Psoas muscle (tissue), 8 donors: ENCODE data around the gene INPP5F. TPM values are rescaled to one million over a fixed set of nuclear protein-coding genes. Genes with fewer than 3 reads are reported as not detected.
A peak's percentile ranks its signal among the peaks of the same experiment; 100 is the strongest.

Source experiments
- ATAC-seq, 4 donors: fragments of 200-7000 bp; cut with Tn5 transposase; one replicate each; pipeline ENCODE4 v1.9.1; 2020; ENCODE audit warnings: moderate library complexity in 3 of 4, mild to moderate bottlenecking in 2 of 4
- DNase-seq, 2 donors: peaks; one replicate each; pipeline ENCODE4 v3.0.0-alpha.2; 2020
- H3K27ac ChIP-seq: fragments of 200-600 bp; one replicate; pipeline ENCODE4 v1.8.0; 2022
- H3K27me3 ChIP-seq, 3 donors: fragments of 200-600 bp in 1 of 3; one replicate each; pipeline versions ENCODE4 v1.6.1 to v1.8.0; 2013 to 2022; ENCODE audit warnings: low read length in 2 of 3, mild to moderate bottlenecking in 2 of 3, moderate library complexity in 1 of 3; ENCODE audit not compliant: insufficient read depth in 3 of 3
- H3K36me3 ChIP-seq, 2 donors: fragments of 200-600 bp in 1 of 2; one replicate each; pipeline versions ENCODE4 v1.6.1 to v1.8.0; 2013 to 2022; ENCODE audit warnings: low read depth in 1 of 2, mild to moderate bottlenecking in 1 of 2, moderate library complexity in 1 of 2; ENCODE audit not compliant: insufficient read depth in 1 of 2
- H3K4me1 ChIP-seq: fragments of 200-600 bp; one replicate; pipeline ENCODE4 v1.8.0; 2022
- H3K4me3 ChIP-seq: fragments of 200-600 bp; one replicate; pipeline ENCODE4 v1.8.0; 2022; ENCODE audit warnings: mild to moderate bottlenecking
- H3K9me3 ChIP-seq: fragments of 200-600 bp; one replicate; pipeline ENCODE4 v1.8.0; 2022
- WGBS, 3 donors: extraction: QIAGEN DNeasy Blood & Tissue Kit; methylation state at CpG; one replicate each; pipeline versions ENCODE4 v1.1.6 to v1.1.7; 2013; 5-methylcytosine and 5-hydroxymethylcytosine counted together
- intact Hi-C, 2 donors: fragments of 100-400 bp; cut with DNase I; formaldehyde crosslinking; loops; one replicate each; pipeline versions ENCODE4 v1.11.0 to v1.14.2; 2022
- polyA plus RNA-seq, 3 donors: library from polyadenylated mRNA; stranded (reverse); fragments of 200-250 nt; gene quantifications; one replicate each; pipeline ENCODE4 v1.2.3, GENCODE V29; 2013
- total RNA-seq, 4 donors: library from RNA; stranded (reverse); fragmentation: NEBNext Ultra II Directional in 2 of 4; extraction: Animal tissue kit (Norgen Biotek cat#: 25700) in 2 of 4; gene quantifications; one replicate each; pipeline versions ENCODE4 v1.2.1 to v1.2.4, GENCODE V29; 2021 to 2023
- TF ChIP-seq, protein P1 (sequence below): fragments of 200-600 bp; IDR thresholded peaks from one replicate; pipeline ENCODE4 v1.8.0; 2022; ENCODE audit warnings: antibody characterized with exemption
- donor health status: healthy with polysubstance abuse.
- donor health status: DM: no; HTN: no; CAD: no; lungs with moderate emphysema.
- donor health status: Bipolar disorder and iron deficiency.
- donor health status: healthy.
- donor health status: DM: yes; HTN: yes; CAD: no.
- donor health status: DM: no; HTN: no; CAD: no.
- donor health status: DM: no; HTN: no; CAD: no.
- donor health status: DM: yes; HTN: yes; CAD: no.

INPP5F gene
- total and polyA plus RNA-seq, 7 donors: 6.0 to 12.3 (median 10.0) TPM

DNA sequence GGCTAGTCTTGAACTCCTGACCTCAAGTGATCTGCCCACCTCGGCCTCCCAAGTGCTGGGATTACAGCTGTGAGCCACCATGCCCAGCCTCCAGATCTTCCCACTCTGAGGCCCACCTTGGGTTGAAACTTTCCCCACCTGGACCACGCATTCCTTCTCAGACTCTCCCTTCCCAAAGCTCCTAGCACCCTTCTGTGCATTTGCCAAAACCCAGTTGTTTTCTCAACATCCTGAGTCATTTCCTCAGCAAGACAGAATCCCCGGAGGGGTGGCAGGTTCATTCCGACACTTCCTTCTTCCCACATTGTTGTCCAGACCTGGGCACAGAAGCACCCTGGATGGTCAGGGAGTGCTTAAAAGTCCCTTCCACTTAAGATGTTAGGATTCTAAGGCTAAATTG lies 45.8 kb upstream of the INPP5F start:
- H3K36me3 ChIP-seq: peaks cover 6 to 29% of the 10 kb centered on the region in 2 donors
- intact Hi-C loops: loop anchor here in 1 of 2 donors (2.0 kb wide), 1 partner anchor 29 kb away; the partner anchor contains the start of gene BAG3
- TF ChIP-seq, protein P1, sequence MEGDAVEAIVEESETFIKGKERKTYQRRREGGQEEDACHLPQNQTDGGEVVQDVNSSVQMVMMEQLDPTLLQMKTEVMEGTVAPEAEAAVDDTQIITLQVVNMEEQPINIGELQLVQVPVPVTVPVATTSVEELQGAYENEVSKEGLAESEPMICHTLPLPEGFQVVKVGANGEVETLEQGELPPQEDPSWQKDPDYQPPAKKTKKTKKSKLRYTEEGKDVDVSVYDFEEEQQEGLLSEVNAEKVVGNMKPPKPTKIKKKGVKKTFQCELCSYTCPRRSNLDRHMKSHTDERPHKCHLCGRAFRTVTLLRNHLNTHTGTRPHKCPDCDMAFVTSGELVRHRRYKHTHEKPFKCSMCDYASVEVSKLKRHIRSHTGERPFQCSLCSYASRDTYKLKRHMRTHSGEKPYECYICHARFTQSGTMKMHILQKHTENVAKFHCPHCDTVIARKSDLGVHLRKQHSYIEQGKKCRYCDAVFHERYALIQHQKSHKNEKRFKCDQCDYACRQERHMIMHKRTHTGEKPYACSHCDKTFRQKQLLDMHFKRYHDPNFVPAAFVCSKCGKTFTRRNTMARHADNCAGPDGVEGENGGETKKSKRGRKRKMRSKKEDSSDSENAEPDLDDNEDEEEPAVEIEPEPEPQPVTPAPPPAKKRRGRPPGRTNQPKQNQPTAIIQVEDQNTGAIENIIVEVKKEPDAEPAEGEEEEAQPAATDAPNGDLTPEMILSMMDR: no peak
- H3K4me1 ChIP-seq: peaks cover 65% of the 10 kb centered on the region
- H3K27ac ChIP-seq: peak overlapping the region; percentile 90
- DNase-seq: peak in 1 of 2 donors; percentile 60
- no peaks in the 10 kb centered on the region for H3K27me3 ChIP-seq
- H3K9me3 ChIP-seq: no peaks in the 10 kb centered on the region
- WGBS, 3 donors: 41 to 52% (median 42%) methylated on average over 4 of the region's 4 CpGs
- H3K4me3 ChIP-seq: no peak overlapping the region
- ATAC-seq: peak in 2 of 4 donors; percentile 3 to 7

DNA sequence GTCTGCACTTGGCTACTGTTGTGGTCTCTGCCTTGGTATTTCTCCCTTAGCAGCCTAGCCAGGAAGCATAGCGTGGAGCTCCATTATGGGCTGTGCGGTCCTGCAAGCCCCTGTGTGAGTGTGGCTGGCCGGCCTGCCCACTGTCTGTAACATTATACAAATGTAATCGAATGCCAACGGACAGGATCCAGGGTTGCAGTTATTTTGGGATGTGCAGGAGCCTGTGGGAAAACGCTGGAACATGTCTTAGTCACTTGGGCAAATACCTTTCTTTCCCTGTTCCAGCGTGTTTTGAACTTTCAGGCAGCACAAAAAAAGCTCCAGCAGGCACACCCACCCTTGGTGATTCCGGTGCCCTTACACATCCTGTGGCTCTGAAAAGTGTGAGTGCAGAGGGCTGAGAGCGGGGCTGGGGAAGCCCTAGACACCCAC lies 45.2 kb upstream of the INPP5F start:
- peak; percentile 44 to 54 (median 52) for ATAC-seq
- peaks cover 62% of the 10 kb centered on the region for H3K4me1 ChIP-seq
- H3K4me3 ChIP-seq: no peak overlapping the region
- H3K27me3 ChIP-seq: no peaks in the 10 kb centered on the region
- TF ChIP-seq, protein P1: no peak
- DNase-seq: peak; percentile 53 to 75
- WGBS, 3 donors: 9 to 21% (median 15%) methylated on average over 9 of the region's 9 CpGs
- no peaks in the 10 kb centered on the region for H3K9me3 ChIP-seq
- intact Hi-C loops: loop anchor here in 1 of 2 donors (2.0 kb wide), 1 partner anchor 30 kb away; the partner anchor contains the start of gene BAG3
- peak overlapping the region; percentile 90 for H3K27ac ChIP-seq
- peaks cover 6 to 25% of the 10 kb centered on the region in 2 donors for H3K36me3 ChIP-seq

DNA sequence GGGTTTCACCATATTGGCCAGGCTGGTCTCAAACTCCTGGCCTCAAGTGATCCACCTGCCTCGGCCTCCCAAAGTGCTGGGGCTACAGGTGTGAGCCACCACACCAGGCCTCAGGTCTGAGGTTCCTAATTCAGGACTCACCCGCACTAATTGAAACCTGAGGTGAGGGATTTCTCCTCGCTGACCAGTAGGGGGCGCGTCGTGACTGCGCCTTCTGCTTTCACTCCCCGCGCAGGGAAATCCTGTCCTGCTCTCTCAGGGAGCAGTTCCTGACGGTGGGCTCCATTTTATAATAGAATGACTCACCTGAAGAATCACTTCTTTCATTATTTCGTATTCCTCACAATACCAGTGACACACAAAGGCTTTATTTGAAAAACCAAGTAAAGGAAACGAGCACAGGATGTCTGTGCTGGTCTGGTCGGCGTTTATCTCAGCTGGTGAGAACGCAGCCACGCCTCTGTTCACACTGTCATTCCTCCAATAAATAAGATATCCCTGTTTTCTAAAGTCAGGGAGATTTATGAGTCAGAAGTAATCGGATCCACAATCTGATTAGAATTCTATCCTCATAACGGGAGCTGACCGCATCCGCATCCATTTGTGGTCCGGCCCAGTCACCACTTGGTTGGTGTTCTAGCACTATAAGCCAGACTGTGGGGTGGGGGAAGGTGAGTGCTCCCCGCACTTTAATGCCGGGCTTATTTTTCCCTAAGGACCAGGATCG lies 39.2 kb upstream of the INPP5F start:
- Histone ChIP-seq H3K4me1 (peaks cover 10% of the 10 kb centered on the region), H3K27ac (peak overlapping the region; percentile 62), H3K9me3 (no peaks in the 10 kb centered on the region), H3K27me3 (no peaks in the 10 kb centered on the region), H3K4me3 (peak overlapping the region; percentile 39), H3K36me3 (no peaks in the 10 kb centered on the region)
- DNase-seq: peak; percentile 82 to 92
- TF ChIP-seq, protein P1: peak; percentile 94
- 24 to 29% (median 27%) methylated on average over 24 of the region's 24 CpGs for WGBS, 3 donors
- intact Hi-C loops: loop anchor here (1.0 to 5.0 kb wide), 3 partner anchors 36 to 174 kb away; no protein-coding TSS in a partner anchor
- ATAC-seq: peak; percentile 66 to 73 (median 70)

DNA sequence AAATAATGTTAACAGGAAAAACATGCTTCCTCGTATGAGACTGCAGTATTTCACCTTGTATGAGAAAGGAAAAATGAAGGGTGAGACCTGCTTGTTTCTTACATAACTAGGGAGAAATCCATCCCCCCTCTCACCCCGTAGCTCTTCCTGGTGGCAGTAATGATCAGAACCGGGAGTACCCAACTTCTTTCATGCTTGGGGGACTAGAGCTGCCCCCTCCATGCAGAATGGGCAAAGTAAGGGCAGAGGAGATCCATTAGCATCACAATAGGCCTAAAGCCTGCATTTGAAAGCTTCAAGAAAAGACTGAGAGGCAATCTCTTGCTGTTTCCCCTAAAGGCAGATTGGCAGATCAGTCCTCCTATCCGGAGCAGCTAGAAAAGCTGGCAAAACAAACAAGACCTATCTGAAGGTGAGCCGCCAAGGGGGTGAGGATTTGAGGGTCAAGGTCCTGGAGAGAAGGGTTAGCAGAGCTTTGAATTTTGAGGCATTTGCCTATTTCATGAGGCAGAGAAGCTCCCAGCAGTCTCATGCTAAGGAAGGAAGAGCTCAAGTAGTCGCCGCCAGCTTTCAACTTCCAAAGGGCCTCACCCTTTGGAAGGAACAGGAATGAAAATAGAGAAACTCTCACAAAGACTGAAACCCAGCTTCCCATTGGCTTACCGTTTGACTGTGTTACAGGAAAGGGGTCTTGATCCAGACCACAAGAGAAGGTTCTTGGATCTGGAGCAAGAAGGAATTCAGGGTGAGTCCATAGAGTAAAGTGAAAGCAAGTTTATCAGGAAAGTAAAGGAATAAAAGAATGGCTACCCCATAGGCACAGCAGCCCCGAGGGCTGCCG lies 38.4 kb upstream of the INPP5F start:
- H3K36me3 ChIP-seq: no peaks in the 10 kb centered on the region
- H3K27ac ChIP-seq: peak overlapping the region; percentile 62
- DNase-seq (no peak), ATAC-seq (no peak)
- TF ChIP-seq, protein P1: no peak
- H3K27me3 ChIP-seq: no peaks in the 10 kb centered on the region
- intact Hi-C loops: loop anchor here (2.0 to 5.0 kb wide), 2 partner anchors 35 to 173 kb away; no protein-coding TSS in a partner anchor
- no peaks in the 10 kb centered on the region for H3K9me3 ChIP-seq
- WGBS, 3 donors: 71 to 76% (median 75%) methylated on average over 10 of the region's 10 CpGs
- no peak overlapping the region for H3K4me3 ChIP-seq
- peaks cover 5% of the 10 kb centered on the region for H3K4me1 ChIP-seq
